Fibroblast of pulmonary artery (primary cell): ENCODE measurements around the gene CYP27C1.
A peak's percentile ranks its signal among the peaks of the same experiment; 100 is the strongest.

Experiments
- DNase-seq: peaks from one replicate; pipeline ENCODE4 v3.0.0-alpha.2; 2010; ENCODE audit warnings: low read depth
- H3K4me3 ChIP-seq: replicated peaks from 2 replicates; pipeline ENCODE4 v1.5.1; 2011; ENCODE audit warnings: low read depth, mild to moderate bottlenecking, control low read depth, low read length, moderate library complexity
- CTCF ChIP-seq: IDR thresholded peaks from 2 replicates; pipeline ENCODE4 v1.5.1; 2011; ENCODE audit warnings: mild to moderate bottlenecking, control low read depth, low read length, inconsistent platforms; ENCODE audit errors: missing control alignments

The CYP27C1 gene

DNA sequence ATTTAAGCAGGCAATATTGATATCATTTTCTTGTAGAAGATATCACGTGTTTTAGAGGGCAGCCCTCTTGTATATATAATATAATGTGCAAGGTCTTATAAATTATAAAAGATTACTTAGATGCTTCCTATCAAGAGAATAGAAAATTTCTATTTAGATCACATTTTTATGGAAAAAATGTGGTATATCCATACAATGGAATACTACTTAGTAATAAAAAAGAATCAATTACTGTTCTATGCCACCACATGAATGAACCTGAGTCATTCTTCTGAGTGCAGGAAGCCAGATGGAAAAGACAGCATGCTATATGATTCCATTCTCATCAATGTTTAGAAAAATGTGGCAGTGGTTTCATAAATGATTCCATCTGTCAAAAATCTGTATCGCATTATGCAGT lies 23.6 kb downstream of the CYP27C1 start:
- no peak for DNase-seq
- H3K4me3 ChIP-seq: no peak overlapping the region
- no peak for TF ChIP-seq CTCF

GRCh38 chr2:127195140-127196074 lies 24.7 kb downstream of the CYP27C1 start:
- DNase-seq: no peak
- TF ChIP-seq CTCF: no peak
- no peak overlapping the region for H3K4me3 ChIP-seq

DNA sequence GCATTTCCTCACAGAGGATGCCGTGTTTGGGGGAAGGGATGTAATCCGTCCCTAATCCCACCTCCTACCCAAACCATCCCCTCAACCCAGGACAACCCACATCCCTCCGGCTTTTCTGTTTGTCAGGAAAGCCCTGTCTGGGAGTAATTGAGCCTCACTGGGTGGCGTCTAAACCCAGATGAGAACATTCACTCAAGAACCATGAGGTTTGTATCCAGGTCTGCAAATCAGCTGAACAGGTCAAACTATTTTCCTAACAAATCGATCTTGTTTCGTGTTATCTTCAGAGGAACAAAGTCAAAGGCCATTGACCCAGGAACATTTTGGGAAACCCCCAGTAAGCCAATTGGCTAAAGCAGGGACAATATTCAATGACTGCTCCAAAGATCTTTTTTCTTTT lies 25.7 kb downstream of the CYP27C1 start:
- no peak for TF ChIP-seq CTCF
- H3K4me3 ChIP-seq: no peak overlapping the region

DNA sequence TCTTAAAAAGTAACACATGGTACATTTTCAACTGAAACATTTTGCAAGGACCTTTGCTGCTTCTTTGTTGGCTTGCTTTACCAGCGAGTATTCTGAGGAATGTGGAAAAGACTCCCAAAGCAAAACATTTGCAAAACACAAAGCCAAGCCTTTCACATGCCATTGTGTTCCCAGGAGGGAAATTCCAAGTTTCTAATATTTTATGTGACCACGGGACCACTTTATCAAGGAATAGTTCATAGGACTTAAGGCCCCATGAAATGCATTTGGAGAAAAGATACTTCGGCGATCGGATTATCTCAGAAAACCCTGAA lies 26.2 kb downstream of the CYP27C1 start:
- TF ChIP-seq CTCF: no peak
- H3K4me3 ChIP-seq: no peak overlapping the region
- DNase-seq: peak; percentile 75

More for the DNA sequence above, 25.7 kb downstream of the CYP27C1 start:
- no peak for DNase-seq

DNA sequence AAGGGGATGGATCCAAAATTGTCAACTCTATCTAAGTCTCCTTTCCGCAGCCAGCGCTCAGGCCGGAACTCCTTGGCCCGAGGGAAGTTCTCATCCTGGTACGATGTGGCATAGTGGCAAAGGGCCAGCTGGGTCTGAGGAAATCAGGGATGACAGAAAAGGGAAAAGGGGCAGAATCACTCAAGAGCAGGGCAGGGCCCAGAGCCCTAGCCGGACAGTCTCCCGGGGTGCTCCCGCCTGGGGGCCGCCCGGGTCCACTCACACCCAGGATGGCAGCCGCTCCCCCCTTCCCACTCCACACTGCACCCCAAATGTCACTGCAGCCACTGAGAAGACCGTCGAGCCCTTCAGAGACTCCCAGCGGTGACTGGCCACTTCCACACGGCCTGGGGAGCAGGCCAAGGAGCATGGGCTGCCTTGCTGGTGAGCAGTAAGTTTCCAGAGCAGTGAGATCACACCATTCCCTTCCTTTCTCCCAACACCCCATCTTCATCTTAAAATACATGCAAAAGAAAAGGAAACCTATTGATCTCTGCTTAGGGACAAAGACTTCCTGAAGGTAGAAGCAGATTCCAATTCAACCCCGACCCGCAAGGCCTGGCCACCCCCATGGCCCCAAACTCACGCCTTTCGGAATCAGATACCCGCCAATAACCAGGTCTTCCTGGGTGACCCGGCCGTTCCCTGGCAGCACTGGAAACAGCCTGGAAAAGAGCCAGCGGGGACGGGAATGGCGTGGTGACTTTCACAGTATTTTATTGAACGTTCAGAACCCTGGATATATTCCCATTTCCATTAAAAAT lies 26.7 kb downstream of the CYP27C1 start:
- DNase-seq: no peak
- H3K4me3 ChIP-seq: no peak overlapping the region
- no peak for TF ChIP-seq CTCF

- no peak for TF ChIP-seq CTCF
- DNase-seq: no peak
These were observed 28.5 kb downstream of the CYP27C1 start for GRCh38 chr2:127191331-127192219.

More at GRCh38 chr2:127191331-127192219, 28.5 kb downstream of the CYP27C1 start:
- H3K4me3 ChIP-seq: no peak overlapping the region
